ENCODE data around the gene SNX27. TPM values are rescaled to one million over a fixed set of nuclear protein-coding genes. Genes with fewer than 3 reads are reported as not detected.
A peak's percentile ranks its signal among the peaks of the same experiment; 100 is the strongest.
"Not testable (repeated sequence)": the region's sequence is repeated elsewhere in the genome, so short reads cannot be mapped to it uniquely, and the experiment has no call there.

SNX27 gene
- total RNA-seq, 1 donor from 2014 or later: 30.6 TPM

DNA sequence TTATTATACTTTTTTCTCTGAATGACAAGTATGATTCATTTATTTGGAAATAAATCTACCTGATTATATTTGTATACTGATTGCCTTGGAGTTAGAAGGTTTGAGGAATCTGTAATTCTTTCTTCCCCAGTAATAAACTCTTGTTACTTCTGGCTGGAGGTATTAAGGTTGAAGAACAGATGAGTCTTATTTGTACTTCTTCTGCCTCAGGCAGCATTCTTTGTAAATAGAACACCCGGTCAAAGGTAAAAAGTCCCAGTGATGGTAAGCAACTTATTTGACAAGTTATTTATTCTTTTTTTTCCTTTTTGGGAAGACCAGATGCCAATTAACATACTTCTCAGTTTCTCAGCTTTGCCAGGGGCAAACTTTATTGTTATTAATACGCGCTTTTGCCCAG, 12.9 kb downstream of the SNX27 start:
- DNase-seq (ENCODE audit: missing footprints) (no peak), ATAC-seq (no peak)
- intact Hi-C loops (cut with DNase I): no loop called here

DNA sequence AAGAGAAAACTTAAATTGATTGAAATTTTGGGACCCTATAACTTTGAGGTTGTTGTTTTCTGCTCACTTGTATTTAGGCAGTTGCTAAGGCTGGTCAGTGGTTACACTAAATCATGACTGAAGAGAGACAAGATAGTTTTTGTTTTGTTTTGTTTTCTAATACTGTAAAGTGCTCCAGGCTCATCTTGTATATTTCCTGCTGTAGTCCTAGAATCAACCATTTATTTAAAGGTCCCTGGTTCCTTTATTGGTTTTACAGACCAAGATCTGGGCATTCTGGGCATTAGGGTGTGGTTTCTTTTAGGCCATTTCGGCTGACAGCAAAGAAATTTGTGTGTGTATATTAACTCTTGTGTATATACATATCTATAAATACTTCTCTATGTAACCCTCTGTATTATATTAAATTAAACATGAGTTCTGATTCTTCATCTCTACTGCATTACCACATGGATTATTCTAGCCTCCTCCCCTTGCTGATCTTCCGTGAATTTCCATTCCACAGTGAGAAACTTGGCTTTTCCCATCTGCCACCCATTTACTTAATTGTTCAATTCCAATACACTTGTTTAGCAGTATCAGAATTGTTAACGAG, 15.0 kb downstream of the SNX27 start:
- ATAC-seq (no peak), DNase-seq (ENCODE audit: missing footprints) (no peak)
- intact Hi-C loops (cut with DNase I): no loop called here

DNA sequence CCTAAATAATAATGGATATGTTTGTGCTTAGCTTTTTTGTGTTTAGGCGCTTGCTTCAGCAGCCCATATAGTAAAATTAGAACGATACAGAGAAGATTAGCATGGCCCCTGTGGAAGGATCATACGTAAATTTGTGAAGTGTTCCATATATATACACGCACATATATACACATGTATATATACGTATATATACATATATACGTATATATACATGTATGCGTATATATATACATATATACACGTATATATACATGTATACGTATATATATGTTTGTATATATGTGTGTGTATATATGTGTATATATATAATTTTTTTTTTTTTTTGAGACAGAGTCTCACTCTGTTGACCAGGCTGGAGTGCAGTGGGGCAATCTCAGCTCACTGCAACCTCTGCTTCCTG, 17.4 kb downstream of the SNX27 start:
- intact Hi-C loops (cut with DNase I): no loop called here
- ATAC-seq (no peak), DNase-seq (ENCODE audit: missing footprints) (no peak)

DNA sequence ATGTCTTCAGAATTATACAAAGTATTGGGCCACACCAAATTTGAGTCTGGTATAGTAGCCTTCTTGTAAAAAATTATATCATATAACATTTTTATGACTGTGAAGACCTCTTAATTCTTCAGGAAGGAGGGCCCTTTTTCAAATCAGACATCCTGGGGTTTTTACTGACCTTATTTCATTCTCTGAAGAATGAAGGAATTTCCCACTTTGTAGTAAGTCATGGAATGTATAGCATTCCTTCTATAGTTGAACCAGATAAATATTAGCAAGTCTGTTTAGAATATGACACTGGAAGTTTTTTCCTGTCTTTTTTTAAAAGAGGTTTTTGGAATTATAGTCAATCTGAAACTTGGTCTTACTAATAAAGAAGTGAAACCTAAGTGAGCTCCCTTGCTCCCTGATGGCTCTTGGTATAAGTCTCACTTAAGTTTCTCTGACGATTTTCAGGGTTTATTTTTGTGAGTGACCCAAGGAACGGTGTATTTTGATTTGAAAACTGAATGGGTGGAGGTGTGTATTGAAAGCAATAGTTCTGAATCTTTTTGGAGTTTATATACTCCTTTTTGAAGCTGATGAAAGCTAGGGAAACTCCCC, 23.7 kb downstream of the SNX27 start:
- no peak for ATAC-seq
- no peak for DNase-seq (ENCODE audit: missing footprints)
- intact Hi-C loops (cut with DNase I): no loop called here

DNA sequence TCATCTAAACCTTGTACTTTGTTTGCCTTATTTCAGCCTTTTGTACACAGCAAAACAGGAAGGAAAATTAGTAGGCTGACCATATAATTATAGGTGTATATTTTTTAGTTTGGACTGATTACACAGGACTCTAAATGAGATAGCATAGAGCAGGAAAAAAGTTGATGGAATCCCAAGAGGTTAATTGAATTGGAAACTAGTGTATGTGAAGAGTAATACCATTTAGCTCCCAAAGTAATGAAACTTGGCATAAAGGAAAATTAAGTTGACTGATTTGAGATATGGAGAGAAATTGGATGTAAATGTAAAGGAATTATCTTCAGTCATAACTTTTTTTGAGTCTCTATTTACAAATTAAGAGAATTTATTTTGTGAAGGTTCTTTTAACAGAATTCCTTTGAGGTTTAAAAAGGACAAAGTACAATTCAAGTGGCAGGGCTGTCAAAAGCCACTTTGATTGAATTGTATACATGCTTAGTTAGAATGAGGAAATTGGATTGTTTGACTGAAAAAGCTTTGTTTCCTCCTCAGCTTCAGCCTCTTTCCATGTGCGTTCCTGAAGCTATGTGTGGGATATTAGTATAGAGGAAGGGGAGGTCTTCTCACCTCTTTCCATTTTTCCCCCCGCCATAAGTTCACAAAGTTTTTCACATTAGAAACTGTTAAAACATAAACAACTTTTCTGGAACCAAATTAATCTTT, 26.4 kb downstream of the SNX27 start:
- DNase-seq (ENCODE audit: missing footprints): no peak
- intact Hi-C loops (cut with DNase I): no loop called here
- no peak for ATAC-seq

DNA sequence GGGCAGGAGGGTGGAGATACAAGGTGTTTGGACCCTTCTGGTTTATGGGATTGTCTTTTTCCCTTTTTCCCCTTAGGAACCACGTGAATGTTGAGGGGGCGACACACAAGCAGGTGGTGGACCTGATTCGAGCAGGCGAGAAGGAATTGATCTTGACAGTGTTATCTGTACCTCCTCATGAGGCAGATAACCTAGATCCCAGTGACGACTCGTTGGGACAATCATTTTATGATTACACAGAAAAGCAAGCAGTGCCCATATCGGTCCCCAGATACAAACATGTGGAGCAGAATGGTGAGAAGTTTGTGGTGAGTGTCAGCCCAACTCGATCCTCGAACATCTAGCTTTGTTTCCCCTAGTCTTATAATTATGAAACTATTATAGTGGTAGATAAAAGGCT, 27.0 kb downstream of the SNX27 start:
- DNase-seq (ENCODE audit: missing footprints) (no peak), ATAC-seq (no peak)
- intact Hi-C loops (cut with DNase I): no loop called here

DNA sequence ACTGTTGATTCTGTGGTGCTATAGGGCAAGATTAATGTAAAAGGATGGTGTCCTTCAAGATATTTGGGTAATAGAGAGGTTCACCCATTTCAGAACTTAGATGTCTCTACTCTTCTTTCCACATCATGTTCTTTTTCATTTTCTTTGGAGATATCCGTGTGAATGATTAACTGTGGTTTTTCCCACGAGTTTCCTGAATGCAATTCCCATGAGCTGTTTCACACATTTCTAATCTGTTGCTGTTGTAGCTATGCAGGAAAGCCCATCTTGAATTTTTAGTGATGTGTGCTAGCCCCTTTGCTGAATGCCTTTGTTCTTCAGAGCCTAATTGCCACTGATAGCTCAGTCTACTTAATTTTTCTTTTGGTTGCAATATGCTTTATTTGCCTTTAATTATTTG, 27.6 kb downstream of the SNX27 start:
- DNase-seq (ENCODE audit: missing footprints) (no peak), ATAC-seq (no peak)
- intact Hi-C loops (cut with DNase I): no loop called here

DNA sequence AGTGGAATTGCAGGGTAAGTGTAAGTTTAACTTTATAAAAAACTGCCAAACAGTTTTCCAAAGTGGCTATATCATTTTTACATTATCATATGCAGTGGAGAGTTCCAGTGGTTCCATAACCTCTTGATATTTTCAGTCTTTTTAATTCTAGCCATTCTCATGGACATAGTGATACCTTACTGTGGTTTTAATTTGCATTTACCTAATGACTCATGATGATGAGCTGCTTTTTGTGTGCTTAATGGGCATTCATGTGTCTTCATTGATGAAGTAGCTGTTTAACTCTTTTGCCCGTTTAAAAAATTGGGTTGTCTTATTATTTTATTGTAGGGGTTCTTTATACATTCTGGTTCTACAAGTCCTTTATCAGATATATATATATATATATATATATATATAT, 29.4 kb downstream of the SNX27 start:
- no peak for ATAC-seq

DNA sequence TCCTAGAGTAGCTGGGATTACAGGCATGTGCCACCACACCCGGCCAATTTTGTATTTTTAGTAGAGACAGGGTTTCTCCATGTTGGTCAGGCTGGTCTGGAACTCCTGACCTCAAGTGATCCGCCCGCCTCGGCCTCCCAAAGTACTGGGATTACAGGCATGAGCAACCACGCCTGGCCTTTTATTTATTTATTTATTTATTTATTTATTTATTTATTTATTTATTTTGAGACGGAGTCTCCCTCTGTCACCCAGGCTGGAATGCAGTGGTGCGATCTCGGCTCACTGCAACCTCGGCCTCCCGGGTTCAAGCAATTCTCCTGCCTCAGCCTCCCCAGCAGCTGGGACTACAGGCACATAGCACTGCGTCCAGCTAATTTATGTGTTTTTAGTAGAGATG, 31.2 kb downstream of the SNX27 start:
- intact Hi-C loops (cut with DNase I); ATAC-seq; DNase-seq (ENCODE audit: missing footprints): not testable (repeated sequence)

More for the DNA sequence above, 29.4 kb downstream of the SNX27 start:
- intact Hi-C loops (cut with DNase I): no loop called here
- DNase-seq (ENCODE audit: missing footprints): no peak

DNA sequence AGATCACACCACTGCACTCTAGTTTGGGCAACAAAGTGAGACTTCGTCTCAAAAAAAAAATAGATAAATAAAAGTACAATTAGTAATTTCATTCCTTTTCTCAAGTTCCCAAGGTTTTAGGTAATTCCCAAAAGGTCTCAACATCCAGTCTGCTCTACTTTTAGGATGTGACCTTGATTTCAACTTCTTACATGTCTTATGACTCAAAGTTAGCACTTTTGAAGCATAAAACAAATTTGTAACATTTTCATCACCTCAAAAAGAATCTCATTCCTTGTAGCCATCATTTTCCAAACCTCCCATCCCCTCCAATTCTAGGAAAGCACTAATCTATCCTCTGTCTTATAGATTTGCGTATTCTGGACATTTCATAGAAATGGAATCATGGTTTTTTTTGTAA, 32.2 kb downstream of the SNX27 start:
- ATAC-seq: no peak
- DNase-seq (ENCODE audit: missing footprints): no peak
- intact Hi-C loops (cut with DNase I): no loop called here

DNA sequence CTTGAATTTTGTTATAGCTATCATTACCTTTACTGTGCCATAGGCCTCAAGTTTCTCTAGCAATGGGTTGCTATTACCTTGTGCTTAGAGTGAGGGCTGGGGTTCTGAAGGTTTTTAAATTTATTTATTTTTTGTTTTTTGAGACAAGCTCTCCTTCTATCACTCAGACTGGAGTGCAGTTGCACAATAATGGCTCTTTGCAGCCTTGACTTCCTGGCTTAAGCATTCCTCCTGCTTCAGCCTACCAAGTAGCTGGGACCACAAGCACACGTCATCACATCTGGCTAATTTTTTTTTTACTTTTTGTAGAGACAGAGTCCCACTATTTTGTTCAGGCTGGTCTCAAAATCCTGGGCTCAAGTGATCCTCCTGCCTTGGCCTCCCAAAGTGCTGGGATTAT, 41.5 kb downstream of the SNX27 start:
- intact Hi-C loops (cut with DNase I): no loop called here
- DNase-seq (ENCODE audit: missing footprints) (no peak), ATAC-seq (peak; percentile 57)

DNA sequence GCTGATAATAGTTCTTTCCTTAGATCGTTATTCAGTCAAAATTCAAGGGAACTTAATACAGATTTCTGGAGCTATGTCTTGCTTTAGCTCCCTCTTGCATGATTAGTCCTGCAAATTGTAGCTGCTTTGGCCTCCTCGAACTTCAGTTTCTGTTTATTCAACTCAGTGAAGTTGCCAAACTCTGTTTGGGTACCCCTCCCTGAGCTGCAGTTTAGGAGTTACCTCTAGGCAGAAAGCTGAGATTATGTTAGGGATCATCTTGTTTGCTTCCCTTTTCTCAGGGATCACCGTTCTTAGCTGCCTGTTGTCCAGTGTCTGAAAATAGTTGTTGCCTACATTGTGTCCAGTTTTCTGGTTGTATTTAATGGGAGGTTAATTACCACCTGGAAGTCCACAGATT, 43.5 kb downstream of the SNX27 start:
- ATAC-seq (no peak), DNase-seq (ENCODE audit: missing footprints) (no peak)
- intact Hi-C loops (cut with DNase I): no loop called here

DNA sequence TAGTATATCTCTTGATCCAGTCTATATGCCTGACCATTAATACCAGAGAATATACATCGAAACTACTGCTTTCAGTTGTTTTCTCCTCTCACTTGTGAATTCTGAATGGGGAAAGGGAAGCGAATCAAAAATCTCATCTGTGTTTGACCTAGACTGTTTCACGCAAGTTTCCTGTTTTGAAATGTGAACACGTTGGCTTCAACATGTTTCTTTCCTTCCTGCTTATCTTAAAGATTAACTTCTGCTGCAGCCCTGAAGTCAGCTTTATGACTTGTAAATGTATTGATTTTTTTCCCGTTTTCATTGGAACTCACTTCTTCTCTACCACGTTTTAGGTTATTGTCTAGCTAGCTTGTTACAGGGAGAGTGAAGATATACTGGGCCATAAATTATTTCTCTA, 49.9 kb downstream of the SNX27 start:
- DNase-seq (ENCODE audit: missing footprints): no peak
- ATAC-seq: no peak
- intact Hi-C loops (cut with DNase I): no loop called here

DNA sequence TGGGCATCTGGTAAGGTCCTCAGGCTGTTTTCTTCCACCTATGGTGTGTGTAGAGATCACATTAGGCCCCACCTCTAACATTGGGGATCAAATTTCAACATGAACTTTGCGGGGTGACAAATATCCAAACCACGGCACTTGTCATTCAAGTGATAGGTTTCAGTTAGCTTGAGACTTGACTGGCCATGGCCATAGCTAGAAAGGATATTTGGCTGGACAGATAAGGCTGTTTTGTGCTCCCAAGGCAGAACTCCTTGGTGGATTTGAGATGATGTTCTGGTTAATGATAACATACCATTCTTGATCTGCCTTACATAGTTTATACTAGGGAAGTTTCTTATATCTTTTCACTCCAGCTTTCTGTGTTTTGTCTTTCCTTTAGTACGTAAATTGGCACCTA, 56.2 kb downstream of the SNX27 start:
- ATAC-seq (no peak), DNase-seq (ENCODE audit: missing footprints) (no peak)
- intact Hi-C loops (cut with DNase I): no loop called here

DNA sequence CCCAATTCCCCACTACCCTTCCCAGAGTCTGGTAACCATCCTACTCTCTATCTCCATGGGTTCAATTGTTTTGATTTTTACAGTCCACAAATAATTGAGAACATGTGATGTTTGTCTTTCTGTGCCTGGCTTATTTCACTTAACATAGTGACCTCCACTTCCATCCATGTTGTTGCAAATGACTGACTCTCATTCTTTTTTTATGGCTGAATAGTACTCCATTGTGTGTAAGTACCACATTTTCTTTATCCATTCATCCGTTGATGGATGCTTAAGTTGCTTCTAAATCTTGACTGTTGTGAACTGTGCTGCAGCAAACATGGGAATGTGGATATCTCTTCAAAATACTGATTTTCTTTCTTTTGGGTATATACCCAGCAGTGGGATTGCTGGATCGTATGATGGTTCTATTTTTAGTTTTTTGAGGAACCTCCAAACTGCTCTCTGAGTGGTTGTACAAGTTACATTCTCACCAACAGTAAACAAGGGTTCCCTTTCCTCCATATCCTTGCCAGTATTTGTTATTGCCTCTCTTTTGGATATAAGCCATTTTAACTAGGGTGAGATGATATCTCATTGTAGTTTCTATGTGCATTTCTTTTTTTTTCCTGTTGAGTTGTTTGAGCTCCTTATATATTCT, 58.3 kb downstream of the SNX27 start:
- DNase-seq (ENCODE audit: missing footprints); ATAC-seq; intact Hi-C loops (cut with DNase I): not testable (repeated sequence)

DNA sequence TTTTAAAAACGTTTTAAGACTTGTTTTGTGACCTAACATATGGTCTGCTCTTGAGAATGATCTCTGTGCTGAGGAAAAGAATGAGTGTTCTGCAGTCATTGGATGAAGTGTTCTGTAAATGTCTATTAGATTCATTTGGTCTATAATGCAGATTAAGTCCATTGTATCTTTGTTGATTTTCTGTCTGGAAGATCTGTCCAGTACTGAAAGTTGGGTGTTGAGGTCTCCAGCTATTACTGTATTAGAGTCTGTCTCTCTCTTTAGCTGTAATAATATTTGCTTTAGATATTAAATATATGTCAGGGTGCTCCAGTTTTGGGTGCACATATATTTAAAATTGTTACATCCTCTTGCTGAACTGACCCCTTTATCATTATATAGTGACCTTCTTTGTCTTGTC, 61.6 kb downstream of the SNX27 start:
- DNase-seq (ENCODE audit: missing footprints) (no peak), ATAC-seq (no peak)
- intact Hi-C loops (cut with DNase I): no loop called here

DNA sequence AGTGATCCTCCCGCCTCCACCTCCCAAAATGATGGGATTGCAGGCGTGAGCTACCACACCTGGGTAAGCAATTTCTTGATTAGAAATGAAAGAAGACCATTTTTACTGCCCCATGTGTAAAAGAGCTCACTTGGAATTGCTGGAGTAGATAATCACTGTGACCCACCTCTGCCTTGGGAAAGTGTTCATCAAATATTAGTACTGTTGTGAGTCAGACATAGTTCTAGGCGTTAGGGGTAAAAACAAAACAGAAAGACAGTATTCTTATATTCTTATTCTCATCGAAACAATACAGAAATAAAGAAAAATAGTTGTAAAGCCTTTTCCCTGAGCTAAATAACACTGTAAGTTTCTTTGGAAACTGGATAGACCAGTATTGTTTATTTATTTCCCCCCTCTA, 68.5 kb downstream of the SNX27 start:
- ATAC-seq: no peak
- intact Hi-C loops (cut with DNase I): no loop called here

DNA sequence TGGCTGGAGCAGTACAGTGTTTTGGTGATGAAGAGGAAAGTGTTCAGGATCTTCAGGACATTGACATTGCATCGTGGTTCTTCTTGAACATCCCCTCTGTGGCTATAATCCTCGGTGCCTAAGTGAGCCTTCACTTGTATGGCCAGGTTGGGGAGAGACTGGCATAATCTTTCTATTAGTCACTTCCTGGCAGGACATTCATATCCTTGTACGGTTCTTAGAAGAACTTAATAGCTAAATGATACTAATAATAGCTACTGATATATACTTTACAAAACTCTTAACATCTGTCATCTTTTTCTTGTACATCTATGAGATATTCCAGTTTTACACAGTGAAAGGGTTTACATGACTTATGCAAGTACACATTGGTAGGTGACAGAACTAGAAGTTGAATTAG, 69.0 kb downstream of the SNX27 start:
- DNase-seq (ENCODE audit: missing footprints) (no peak), ATAC-seq (no peak)
- intact Hi-C loops (cut with DNase I): no loop called here

More for the DNA sequence above, 68.5 kb downstream of the SNX27 start:
- DNase-seq (ENCODE audit: missing footprints): no peak

DNA sequence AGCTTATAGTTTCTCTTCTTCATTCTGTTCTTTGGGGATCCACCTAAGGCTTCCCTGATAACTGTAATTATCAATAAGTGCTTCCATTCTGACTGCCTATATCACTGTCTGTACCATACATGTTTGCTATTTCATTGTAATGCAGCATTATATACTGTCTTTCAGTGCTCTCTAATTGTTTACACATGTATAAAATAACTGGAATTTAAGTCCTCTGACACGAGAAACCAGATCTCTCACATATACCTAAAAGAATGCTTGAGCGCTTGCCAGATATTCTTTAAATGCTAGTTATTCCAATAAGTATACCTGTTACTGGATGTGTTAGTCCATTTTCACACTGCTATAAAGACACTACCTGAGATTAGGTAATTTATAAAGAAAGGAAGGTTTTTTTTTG, 70.1 kb downstream of the SNX27 start:
- no peak for DNase-seq (ENCODE audit: missing footprints)
- no peak for ATAC-seq
- intact Hi-C loops (cut with DNase I): no loop called here

DNA sequence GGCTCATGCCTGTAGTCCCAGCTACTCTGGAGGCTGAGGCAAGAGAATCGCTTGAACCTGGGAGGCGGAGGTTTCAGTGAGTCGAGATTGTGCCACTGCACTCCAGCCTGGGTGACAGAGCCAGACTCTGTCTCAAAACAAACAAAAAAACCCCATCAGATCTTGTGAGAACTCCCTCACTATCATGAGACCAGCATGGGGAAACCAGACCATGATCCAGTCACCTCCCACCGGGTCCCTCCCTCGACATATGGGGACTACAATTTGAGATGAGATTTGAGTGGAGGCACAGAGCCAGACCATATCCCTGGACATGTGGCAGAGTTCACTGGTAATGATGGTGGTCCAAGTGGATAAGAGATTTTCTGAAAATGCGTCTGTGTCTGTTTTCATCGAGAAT, 71.1 kb downstream of the SNX27 start:
- ATAC-seq; DNase-seq (ENCODE audit: missing footprints); intact Hi-C loops (cut with DNase I): not testable (repeated sequence)

All from Right ventricle myocardium inferior (tissue), 1 donor.